Measurements from ENCODE around the gene MAP3K10. TPM values are rescaled to one million over a fixed set of nuclear protein-coding genes. Genes with fewer than 3 reads are reported as not detected.

Gene MAP3K10
- polyA plus RNA-seq, 1 of the 3 experiments (the other 2 are of a cell fraction): 10.7 TPM

DNA sequence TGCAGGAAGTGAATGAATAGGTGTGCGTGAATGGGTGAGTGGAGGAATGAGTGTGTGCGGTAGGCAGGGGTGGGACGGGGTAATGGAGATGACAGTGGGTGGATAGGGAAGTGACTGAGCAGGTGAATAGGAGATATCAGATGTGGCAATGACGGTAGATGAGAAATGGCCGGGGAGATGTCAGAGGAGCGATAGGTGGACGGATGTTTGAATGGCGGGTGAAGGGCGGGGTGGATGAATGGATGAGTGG, 25.5 kb downstream of the MAP3K10 start:
- Histone ChIP-seq H3K36me3 (replicated peaks in 1 of 2; ENCODE audit: control insufficient read depth in 1 of 2, insufficient read depth in 2 of 2, low read length in 1 of 2) (no peaks in the 10 kb centered on the region), H3F3A (replicated peaks; ENCODE audit: insufficient read depth) (peaks cover 14% of the 10 kb centered on the region), H3K9me3 (no peaks in the 10 kb centered on the region), H3K4me1 (ENCODE audit: control insufficient read depth in 1 of 2, insufficient read depth in 2 of 2, low read depth in 1 of 2, low read length in 1 of 2) (no peaks in the 10 kb centered on the region; a peak in 1 of 4 replicates), H3K9ac (no peak overlapping the region), H2AFZ (ENCODE audit: low read depth) (no peak overlapping the region), H3K9me2 (no peaks in the 10 kb centered on the region), H3K4me3 (ENCODE audit: low read depth in 2 of 2, low read length in 1 of 2) (no peak overlapping the region), H3K79me2 (ENCODE audit: insufficient read depth) (no peaks in the 10 kb centered on the region), H3K27ac (ENCODE audit: low read depth in 2 of 2, low read length in 1 of 2) (no peak overlapping the region), H4K20me1 (ENCODE audit: insufficient read depth) (no peaks in the 10 kb centered on the region), H3K27me3 (ENCODE audit: insufficient read depth) (no peaks in the 10 kb centered on the region), H3K4me2 (no peak overlapping the region)
- POLR2A ChIA-PET: no interaction called here
- no peak for TF ChIP-seq POLR2AphosphoS5 (IDR thresholded peaks at IDR 0.05; ENCODE audit: low read depth, low read length)
- TF ChIP-seq GABPA (IDR thresholded peaks at IDR 0.05; ENCODE audit: low read depth): no peak
- TF ChIP-seq, protein P1, sequence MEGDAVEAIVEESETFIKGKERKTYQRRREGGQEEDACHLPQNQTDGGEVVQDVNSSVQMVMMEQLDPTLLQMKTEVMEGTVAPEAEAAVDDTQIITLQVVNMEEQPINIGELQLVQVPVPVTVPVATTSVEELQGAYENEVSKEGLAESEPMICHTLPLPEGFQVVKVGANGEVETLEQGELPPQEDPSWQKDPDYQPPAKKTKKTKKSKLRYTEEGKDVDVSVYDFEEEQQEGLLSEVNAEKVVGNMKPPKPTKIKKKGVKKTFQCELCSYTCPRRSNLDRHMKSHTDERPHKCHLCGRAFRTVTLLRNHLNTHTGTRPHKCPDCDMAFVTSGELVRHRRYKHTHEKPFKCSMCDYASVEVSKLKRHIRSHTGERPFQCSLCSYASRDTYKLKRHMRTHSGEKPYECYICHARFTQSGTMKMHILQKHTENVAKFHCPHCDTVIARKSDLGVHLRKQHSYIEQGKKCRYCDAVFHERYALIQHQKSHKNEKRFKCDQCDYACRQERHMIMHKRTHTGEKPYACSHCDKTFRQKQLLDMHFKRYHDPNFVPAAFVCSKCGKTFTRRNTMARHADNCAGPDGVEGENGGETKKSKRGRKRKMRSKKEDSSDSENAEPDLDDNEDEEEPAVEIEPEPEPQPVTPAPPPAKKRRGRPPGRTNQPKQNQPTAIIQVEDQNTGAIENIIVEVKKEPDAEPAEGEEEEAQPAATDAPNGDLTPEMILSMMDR (IDR thresholded peaks at IDR 0.05): no peak
- TF ChIP-seq RCOR1 (IDR thresholded peaks at IDR 0.05; ENCODE audit: low read length): no peak
- TF ChIP-seq, protein P2, sequence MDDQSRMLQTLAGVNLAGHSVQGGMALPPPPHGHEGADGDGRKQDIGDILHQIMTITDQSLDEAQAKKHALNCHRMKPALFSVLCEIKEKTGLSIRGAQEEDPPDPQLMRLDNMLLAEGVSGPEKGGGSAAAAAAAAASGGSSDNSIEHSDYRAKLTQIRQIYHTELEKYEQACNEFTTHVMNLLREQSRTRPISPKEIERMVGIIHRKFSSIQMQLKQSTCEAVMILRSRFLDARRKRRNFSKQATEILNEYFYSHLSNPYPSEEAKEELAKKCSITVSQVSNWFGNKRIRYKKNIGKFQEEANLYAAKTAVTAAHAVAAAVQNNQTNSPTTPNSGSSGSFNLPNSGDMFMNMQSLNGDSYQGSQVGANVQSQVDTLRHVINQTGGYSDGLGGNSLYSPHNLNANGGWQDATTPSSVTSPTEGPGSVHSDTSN (IDR thresholded peaks at IDR 0.05): no peak
- no peak for TF ChIP-seq RFX5 (IDR thresholded peaks at IDR 0.05; ENCODE audit: low read length)
- no peak for TF ChIP-seq NFIC (IDR thresholded peaks at IDR 0.05; ENCODE audit: borderline replicate concordance)
- no peak for TF ChIP-seq EP300 (IDR thresholded peaks at IDR 0.05; ENCODE audit: borderline replicate concordance in 1 of 2, low read depth in 1 of 2, low read length in 1 of 2)
- no peak for TF ChIP-seq MXI1 (IDR thresholded peaks at IDR 0.05; ENCODE audit: low read depth, low read length)
- TF ChIP-seq YY1 (IDR thresholded peaks at IDR 0.05; ENCODE audit: low read depth): no peak
- TF ChIP-seq MEF2A (IDR thresholded peaks at IDR 0.05; ENCODE audit: borderline replicate concordance, low read depth): no peak
- TF ChIP-seq, protein P3, sequence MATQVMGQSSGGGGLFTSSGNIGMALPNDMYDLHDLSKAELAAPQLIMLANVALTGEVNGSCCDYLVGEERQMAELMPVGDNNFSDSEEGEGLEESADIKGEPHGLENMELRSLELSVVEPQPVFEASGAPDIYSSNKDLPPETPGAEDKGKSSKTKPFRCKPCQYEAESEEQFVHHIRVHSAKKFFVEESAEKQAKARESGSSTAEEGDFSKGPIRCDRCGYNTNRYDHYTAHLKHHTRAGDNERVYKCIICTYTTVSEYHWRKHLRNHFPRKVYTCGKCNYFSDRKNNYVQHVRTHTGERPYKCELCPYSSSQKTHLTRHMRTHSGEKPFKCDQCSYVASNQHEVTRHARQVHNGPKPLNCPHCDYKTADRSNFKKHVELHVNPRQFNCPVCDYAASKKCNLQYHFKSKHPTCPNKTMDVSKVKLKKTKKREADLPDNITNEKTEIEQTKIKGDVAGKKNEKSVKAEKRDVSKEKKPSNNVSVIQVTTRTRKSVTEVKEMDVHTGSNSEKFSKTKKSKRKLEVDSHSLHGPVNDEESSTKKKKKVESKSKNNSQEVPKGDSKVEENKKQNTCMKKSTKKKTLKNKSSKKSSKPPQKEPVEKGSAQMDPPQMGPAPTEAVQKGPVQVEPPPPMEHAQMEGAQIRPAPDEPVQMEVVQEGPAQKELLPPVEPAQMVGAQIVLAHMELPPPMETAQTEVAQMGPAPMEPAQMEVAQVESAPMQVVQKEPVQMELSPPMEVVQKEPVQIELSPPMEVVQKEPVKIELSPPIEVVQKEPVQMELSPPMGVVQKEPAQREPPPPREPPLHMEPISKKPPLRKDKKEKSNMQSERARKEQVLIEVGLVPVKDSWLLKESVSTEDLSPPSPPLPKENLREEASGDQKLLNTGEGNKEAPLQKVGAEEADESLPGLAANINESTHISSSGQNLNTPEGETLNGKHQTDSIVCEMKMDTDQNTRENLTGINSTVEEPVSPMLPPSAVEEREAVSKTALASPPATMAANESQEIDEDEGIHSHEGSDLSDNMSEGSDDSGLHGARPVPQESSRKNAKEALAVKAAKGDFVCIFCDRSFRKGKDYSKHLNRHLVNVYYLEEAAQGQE (IDR thresholded peaks at IDR 0.05; ENCODE audit: low read depth, low read length): no peak
- TF ChIP-seq FOSL2 (IDR thresholded peaks at IDR 0.05; ENCODE audit: borderline replicate concordance, low read depth): no peak
- no peak for TF ChIP-seq GATA2 (CRISPR knock-in tag; IDR thresholded peaks at IDR 0.05)
- no peak for TF ChIP-seq NRF1 (IDR thresholded peaks at IDR 0.05; ENCODE audit: low read depth, low read length)
- CTCF ChIA-PET: interaction anchor here (0.9 to 5.6 kb wide), 17 partner anchors 11 to 370 kb away, joined by 3 to 41 read pairs (median 7); partner anchors contain the start of genes CCNP, FBL and MAP3K10
- no peak for DNase-seq
- WGBS (ENCODE audit: low lambda C conversion rate): 82% methylated on average over 9 of the region's 9 CpGs

Measured in SK-N-SH (cell line).